GM23338 (cell line): Measurements from ENCODE around the gene HOXD8.

Experiments
- CREB1 ChIP-seq: fragments of 250-450 bp; sonication (Bioruptor Pico); IDR thresholded peaks from 2 replicates; pipeline ENCODE4 v1.5.0; 2020; ENCODE audit warnings: low read depth, mild to moderate bottlenecking, moderate library complexity
- CTCF ChIP-seq, 2 experiments: fragments of 200-600 bp in 1 of 2; sonication (generic) in 1 of 2; conservative IDR thresholded peaks; 2 replicates each; pipeline versions ENCODE4 v1.5.1 to v1.6.1; 2016 to 2017; ENCODE audit warnings: antibody characterized with exemption in 2 of 2, low read depth in 2 of 2, mild to moderate bottlenecking in 2 of 2, moderate library complexity in 1 of 2
- ETS1 ChIP-seq: IDR thresholded peaks from 2 replicates; pipeline ENCODE4 v1.6.1; 2016; ENCODE audit warnings: antibody characterized with exemption
- EZH2 ChIP-seq: fragments of 200-600 bp; sonication (generic); IDR thresholded peaks from one replicate; pipeline ENCODE4 v1.8.0; 2017; ENCODE audit warnings: antibody characterized with exemption, mild to moderate bottlenecking, low read depth; ENCODE audit not compliant: unreplicated experiment
- EZH2phosphoT487 ChIP-seq: fragments of 200-600 bp; sonication (generic); IDR thresholded peaks from one replicate; pipeline ENCODE4 v1.8.1; 2018; ENCODE audit warnings: antibody characterized with exemption; ENCODE audit not compliant: unreplicated experiment
- JUNB ChIP-seq: IDR thresholded peaks from one replicate; pipeline ENCODE4 v1.6.1; 2016; ENCODE audit warnings: antibody characterized with exemption; ENCODE audit not compliant: unreplicated experiment
- NANOG ChIP-seq: IDR thresholded peaks from 2 replicates; pipeline ENCODE4 v1.6.1; 2016; ENCODE audit warnings: antibody characterized with exemption, borderline replicate concordance
- POLR2AphosphoS5 ChIP-seq: IDR thresholded peaks from 2 replicates; pipeline ENCODE4 v1.6.1; 2016; ENCODE audit warnings: antibody characterized with exemption, low read depth
- REST ChIP-seq: IDR thresholded peaks from one replicate; pipeline ENCODE4 v1.6.1; 2018; ENCODE audit warnings: antibody characterized with exemption; ENCODE audit not compliant: unreplicated experiment
- STAT1 ChIP-seq: IDR thresholded peaks from one replicate; pipeline ENCODE4 v1.6.1; 2016; ENCODE audit warnings: antibody characterized with exemption; ENCODE audit not compliant: unreplicated experiment
- ZNF114 ChIP-seq: fragments of 250-450 bp; sonication (Bioruptor Pico); IDR thresholded peaks from 2 replicates; pipeline ENCODE4 v1.5.0; 2020; ENCODE audit warnings: mild to moderate bottlenecking, moderate library complexity
- ZNF331 ChIP-seq: fragments of 250-450 bp; sonication (Bioruptor Pico); IDR thresholded peaks from 2 replicates; pipeline ENCODE4 v1.5.0; 2020; ENCODE audit warnings: low read depth, mild to moderate bottlenecking, moderate library complexity
- ZNF462 ChIP-seq: fragments of 250-450 bp; sonication (Bioruptor Pico); IDR thresholded peaks from 2 replicates; pipeline ENCODE4 v1.5.0; 2020; ENCODE audit warnings: mild to moderate bottlenecking, moderate library complexity

GRCh38 chr2:176146645-176147044 is 17.1 kb downstream of the HOXD8 start:
- TF ChIP-seq CTCF (conservative IDR thresholded peaks at IDR 0.05; ENCODE audit: low read depth in 2 of 2) (no peak), CREB1 (CRISPR knock-in tag) (no peak), POLR2AphosphoS5 (no peak), REST (no peak), EZH2phosphoT487 (no peak), EZH2 (no peak), ZNF114 (CRISPR knock-in tag) (no peak), ZNF462 (CRISPR knock-in tag) (no peak), NANOG (no peak), ZNF331 (CRISPR knock-in tag) (no peak), JUNB (no peak), ETS1 (no peak), STAT1 (no peak)
